Measurements from ENCODE around the gene CCDC148. TPM values are rescaled to one million over a fixed set of nuclear protein-coding genes. Genes with fewer than 3 reads are reported as not detected.

The CCDC148 gene
- polyA plus RNA-seq, 2 of the 4 experiments (the other 2 are of a cell fraction), result 0.41 to 0.85 TPM

DNA sequence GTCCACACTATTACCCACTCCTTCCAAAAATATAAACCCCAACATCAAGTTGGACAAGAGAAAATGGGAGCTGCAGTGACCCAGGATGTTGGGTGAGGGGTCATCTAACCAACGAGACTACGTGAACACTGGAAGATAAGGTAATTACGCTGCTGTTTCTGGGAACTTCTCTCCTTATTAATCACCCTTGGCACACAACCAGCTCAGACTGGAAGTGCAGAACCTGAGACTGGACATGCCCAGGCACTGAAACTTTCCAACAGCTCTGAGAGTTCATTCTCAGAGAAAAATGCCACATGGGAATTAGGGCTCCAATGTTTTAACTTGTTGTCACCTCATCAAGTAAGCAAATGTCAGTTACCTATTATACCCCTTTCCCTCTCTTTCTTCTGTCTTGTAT lies 135.3 kb downstream of the CCDC148 start:
- no peak overlapping the region for H3K27ac ChIP-seq
- TF ChIP-seq, protein P1, sequence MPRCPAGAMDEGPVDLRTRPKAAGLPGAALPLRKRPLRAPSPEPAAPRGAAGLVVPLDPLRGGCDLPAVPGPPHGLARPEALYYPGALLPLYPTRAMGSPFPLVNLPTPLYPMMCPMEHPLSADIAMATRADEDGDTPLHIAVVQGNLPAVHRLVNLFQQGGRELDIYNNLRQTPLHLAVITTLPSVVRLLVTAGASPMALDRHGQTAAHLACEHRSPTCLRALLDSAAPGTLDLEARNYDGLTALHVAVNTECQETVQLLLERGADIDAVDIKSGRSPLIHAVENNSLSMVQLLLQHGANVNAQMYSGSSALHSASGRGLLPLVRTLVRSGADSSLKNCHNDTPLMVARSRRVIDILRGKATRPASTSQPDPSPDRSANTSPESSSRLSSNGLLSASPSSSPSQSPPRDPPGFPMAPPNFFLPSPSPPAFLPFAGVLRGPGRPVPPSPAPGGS (IDR thresholded peaks at IDR 0.05), result no peak
- no peak for TF ChIP-seq CHD2 (IDR thresholded peaks at IDR 0.05; ENCODE audit: low read length, partially characterized antibody)
- TF ChIP-seq NR3C1 (IDR thresholded peaks at IDR 0.05), result no peak
- TF ChIP-seq NFE2L2 (conservative IDR thresholded peaks at IDR 0.05; ENCODE audit: low read length), result no peak
- no peak for TF ChIP-seq HDAC2 (IDR thresholded peaks at IDR 0.05)
- no peak for TF ChIP-seq SREBF2 (IDR thresholded peaks at IDR 0.05)
- ATAC-seq (no peak), FAIRE-seq (no peak), DNase-seq (ENCODE audit: low read depth in 1 of 2, low spot score in 1 of 2) (no peak)
- POLR2A ChIA-PET, result no interaction called here
- H3K9me3 ChIP-seq, result no peaks in the 10 kb centered on the region
- no peaks in the 10 kb centered on the region for H3K4me1 ChIP-seq
- H3K4me3 ChIP-seq, result no peak overlapping the region
- 34% methylated on average over 3 of the region's 3 CpGs for WGBS (ENCODE audit: missing lambda C conversion rate)
- no peak overlapping the region for H3K4me2 ChIP-seq
- CTCF ChIA-PET, result interaction anchor here (1.5 kb wide), 1 partner anchor 10 kb away, joined by 3 read pairs; no protein-coding TSS in a partner anchor

DNA sequence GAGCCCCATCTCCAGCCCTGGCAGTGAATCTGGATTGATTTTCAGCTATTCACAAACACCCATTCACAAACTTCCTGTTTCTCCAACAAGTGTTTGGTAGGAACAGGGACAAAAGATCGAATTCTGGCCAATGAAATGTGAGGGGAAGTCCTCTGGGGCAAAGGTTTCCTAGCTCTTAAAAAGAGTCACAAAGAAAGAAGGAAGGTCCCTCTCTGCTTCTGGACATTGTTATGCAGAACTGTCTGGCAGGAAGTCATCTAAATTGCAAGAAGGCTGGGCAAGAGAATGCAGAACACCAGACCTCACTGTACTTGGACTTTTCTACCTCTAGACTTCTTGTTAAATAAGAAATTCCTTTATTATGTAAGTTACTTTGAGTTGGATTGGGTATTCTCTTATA lies 137.3 kb downstream of the CCDC148 start:
- no peaks in the 10 kb centered on the region for H3K4me1 ChIP-seq
- POLR2A ChIA-PET, result no interaction called here
- H3K27ac ChIP-seq, result no peak overlapping the region
- 0% methylated on average over 1 of the region's 1 CpG for WGBS (ENCODE audit: missing lambda C conversion rate)
- no peak for DNase-seq (ENCODE audit: low read depth in 1 of 2, low spot score in 1 of 2)
- H3K4me3 ChIP-seq, result no peak overlapping the region
- no peak for ATAC-seq
- H3K9me3 ChIP-seq, result no peaks in the 10 kb centered on the region
- no peak for FAIRE-seq
- TF ChIP-seq ZFP36 (IDR thresholded peaks at IDR 0.05; ENCODE audit: borderline replicate concordance, partially characterized antibody), result no peak
- TF ChIP-seq GATA3 (IDR thresholded peaks at IDR 0.05; ENCODE audit: borderline replicate concordance), result no peak
- TF ChIP-seq TFCP2L1 (CRISPR knock-in tag; IDR thresholded peaks at IDR 0.05), result no peak
- TF ChIP-seq RFX5 (IDR thresholded peaks at IDR 0.05), result no peak
- no peak for TF ChIP-seq CEBPB (IDR thresholded peaks at IDR 0.05)
- TF ChIP-seq HOXB5 (CRISPR knock-in tag; IDR thresholded peaks at IDR 0.05), result no peak
- no peak for TF ChIP-seq TP53 (CRISPR knock-in tag; IDR thresholded peaks at IDR 0.05)
- TF ChIP-seq USF2 (IDR thresholded peaks at IDR 0.05), result no peak
- no peak for TF ChIP-seq NR3C1 (IDR thresholded peaks at IDR 0.05)
- no peak for TF ChIP-seq RNF2 (IDR thresholded peaks at IDR 0.05; ENCODE audit: borderline replicate concordance, low read depth)
- no peak for TF ChIP-seq SMC3 (IDR thresholded peaks at IDR 0.05)
- no peak for TF ChIP-seq PHF8 (IDR thresholded peaks at IDR 0.05; ENCODE audit: borderline replicate concordance, low read depth)
- no peak for TF ChIP-seq ZSCAN20 (CRISPR knock-in tag; IDR thresholded peaks at IDR 0.05)
- TF ChIP-seq RCOR1 (IDR thresholded peaks at IDR 0.05; ENCODE audit: low read depth, low read length), result no peak
- TF ChIP-seq SREBF2 (IDR thresholded peaks at IDR 0.05), result no peak
- TF ChIP-seq, protein P2, sequence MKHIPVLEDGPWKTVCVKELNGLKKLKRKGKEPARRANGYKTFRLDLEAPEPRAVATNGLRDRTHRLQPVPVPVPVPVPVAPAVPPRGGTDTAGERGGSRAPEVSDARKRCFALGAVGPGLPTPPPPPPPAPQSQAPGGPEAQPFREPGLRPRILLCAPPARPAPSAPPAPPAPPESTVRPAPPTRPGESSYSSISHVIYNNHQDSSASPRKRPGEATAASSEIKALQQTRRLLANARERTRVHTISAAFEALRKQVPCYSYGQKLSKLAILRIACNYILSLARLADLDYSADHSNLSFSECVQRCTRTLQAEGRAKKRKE (CRISPR knock-in tag; IDR thresholded peaks at IDR 0.05; ENCODE audit: low read depth), result no peak
- TF ChIP-seq CHD4 (IDR thresholded peaks at IDR 0.05; ENCODE audit: borderline replicate concordance), result no peak
- TF ChIP-seq REST (IDR thresholded peaks at IDR 0.05), result no peak
- TF ChIP-seq JUN (IDR thresholded peaks at IDR 0.05), result no peak
- H3K4me2 ChIP-seq, result no peak overlapping the region
- CTCF ChIA-PET, result no interaction called here
